Measurements from ENCODE around the gene DCUN1D4. TPM values are rescaled to one million over a fixed set of nuclear protein-coding genes. Genes with fewer than 3 reads are reported as not detected.
"Not testable (repeated sequence)": the region's sequence is repeated elsewhere in the genome, so short reads cannot be mapped to it uniquely, and the experiment has no call there.

The DCUN1D4 gene
- polyA plus RNA-seq, 1 of the 3 experiments (the other 2 are of a cell fraction), result 42.9 TPM

GRCh38 chr4:51885363-51885762 is 42.4 kb downstream of the DCUN1D4 start:
- H3F3A ChIP-seq (replicated peaks; ENCODE audit: insufficient read depth), result peaks cover 5% of the 10 kb centered on the region
- peak; percentile 21 for DNase-seq
- H2AFZ ChIP-seq (ENCODE audit: low read depth), result no peak overlapping the region
- no peak overlapping the region for H3K27ac ChIP-seq (ENCODE audit: low read depth in 2 of 2, low read length in 1 of 2)
- H3K27me3 ChIP-seq (ENCODE audit: insufficient read depth), result no peaks in the 10 kb centered on the region
- H3K4me3 ChIP-seq (ENCODE audit: low read depth in 2 of 2, low read length in 1 of 2), result no peak overlapping the region
- TF ChIP-seq REST (IDR thresholded peaks at IDR 0.05; ENCODE audit: low read depth, low read length) (no peak), CTCF (IDR thresholded peaks at IDR 0.05) (peak; percentile 50), GABPA (IDR thresholded peaks at IDR 0.05; ENCODE audit: low read depth) (no peak), RAD21 (IDR thresholded peaks at IDR 0.05; ENCODE audit: low read length) (peak; percentile 26), SMC3 (IDR thresholded peaks at IDR 0.05; ENCODE audit: low read depth, low read length) (peak; percentile 27)
- peaks cover 61 to 65% of the 10 kb centered on the region in 2 experiments for H3K36me3 ChIP-seq (replicated peaks in 1 of 2; ENCODE audit: control insufficient read depth in 1 of 2, insufficient read depth in 2 of 2, low read length in 1 of 2)
- H3K9me3 ChIP-seq, result no peaks in the 10 kb centered on the region
- CTCF ChIA-PET, result interaction anchor here (1.4 to 2.8 kb wide), 3 partner anchors 11 to 54 kb away, joined by 3 to 18 read pairs (median 4); no protein-coding TSS in a partner anchor
- no peaks in the 10 kb centered on the region for H3K4me1 ChIP-seq (ENCODE audit: control insufficient read depth in 1 of 2, insufficient read depth in 2 of 2, low read depth in 1 of 2, low read length in 1 of 2)
- no peak overlapping the region for H3K9ac ChIP-seq
- H3K9me2 ChIP-seq, result no peaks in the 10 kb centered on the region
- H4K20me1 ChIP-seq (ENCODE audit: insufficient read depth), result no peaks in the 10 kb centered on the region
- H3K4me2 ChIP-seq, result no peak overlapping the region
- WGBS (ENCODE audit: low lambda C conversion rate), result 82% methylated on average over 5 of the region's 5 CpGs
- H3K79me2 ChIP-seq (ENCODE audit: insufficient read depth), result no peaks in the 10 kb centered on the region; the same call in 1 of the 2 replicates
- POLR2A ChIA-PET, result no interaction called here

GRCh38 chr4:51890760-51891159 is 47.8 kb downstream of the DCUN1D4 start:
- no peaks in the 10 kb centered on the region for H3K9me2 ChIP-seq
- no peak overlapping the region for H3K4me3 ChIP-seq (ENCODE audit: low read depth in 2 of 2, low read length in 1 of 2)
- no peak for TF ChIP-seq MAX (IDR thresholded peaks at IDR 0.05; ENCODE audit: low read depth)
- no peaks in the 10 kb centered on the region for H4K20me1 ChIP-seq (ENCODE audit: insufficient read depth)
- no peaks in the 10 kb centered on the region for H3K27me3 ChIP-seq (ENCODE audit: insufficient read depth)
- POLR2A ChIA-PET, result no interaction called here
- H3F3A ChIP-seq (replicated peaks; ENCODE audit: insufficient read depth), result peaks cover 14% of the 10 kb centered on the region
- DNase-seq, result no peak
- peaks cover 47 to 54% of the 10 kb centered on the region in 2 experiments for H3K36me3 ChIP-seq (replicated peaks in 1 of 2; ENCODE audit: control insufficient read depth in 1 of 2, insufficient read depth in 2 of 2, low read length in 1 of 2)
- WGBS (ENCODE audit: low lambda C conversion rate), result 100% methylated on average over 1 of the region's 1 CpG
- CTCF ChIA-PET, result interaction anchor here (1.9 kb wide), 1 partner anchor 20 kb away, joined by 5 read pairs; no protein-coding TSS in a partner anchor
- H3K79me2 ChIP-seq (ENCODE audit: insufficient read depth), result no peaks in the 10 kb centered on the region
- peaks cover 0 to 5% of the 10 kb centered on the region in 2 experiments; a peak in 2 of 4 replicates for H3K4me1 ChIP-seq (ENCODE audit: control insufficient read depth in 1 of 2, insufficient read depth in 2 of 2, low read depth in 1 of 2, low read length in 1 of 2)
- H3K4me2 ChIP-seq, result no peak overlapping the region
- H3K9ac ChIP-seq, result no peak overlapping the region
- H2AFZ ChIP-seq (ENCODE audit: low read depth), result no peak overlapping the region
- H3K9me3 ChIP-seq, result no peaks in the 10 kb centered on the region
- H3K27ac ChIP-seq (ENCODE audit: low read depth in 2 of 2, low read length in 1 of 2), result no peak overlapping the region

- H3K79me2 ChIP-seq (ENCODE audit: insufficient read depth); DNase-seq; H3K9me2 ChIP-seq; H3K4me2 ChIP-seq; H3K9ac ChIP-seq; H3K4me3 ChIP-seq (ENCODE audit: low read depth in 2 of 2, low read length in 1 of 2); H2AFZ ChIP-seq (ENCODE audit: low read depth); POLR2A ChIA-PET; H3K27ac ChIP-seq (ENCODE audit: low read depth in 2 of 2, low read length in 1 of 2); H3K4me1 ChIP-seq (ENCODE audit: control insufficient read depth in 1 of 2, insufficient read depth in 2 of 2, low read depth in 1 of 2, low read length in 1 of 2); H4K20me1 ChIP-seq (ENCODE audit: insufficient read depth); H3K27me3 ChIP-seq (ENCODE audit: insufficient read depth); H3K9me3 ChIP-seq: not testable (repeated sequence)
- 96% methylated on average over 16 of the region's 16 CpGs for WGBS (ENCODE audit: low lambda C conversion rate)
- peaks cover 44 to 49% of the 10 kb centered on the region in 2 experiments for H3K36me3 ChIP-seq (replicated peaks in 1 of 2; ENCODE audit: control insufficient read depth in 1 of 2, insufficient read depth in 2 of 2, low read length in 1 of 2)
- peaks cover 14% of the 10 kb centered on the region for H3F3A ChIP-seq (replicated peaks; ENCODE audit: insufficient read depth)
- CTCF ChIA-PET, result interaction anchor here (1.2 kb wide), 1 partner anchor 89 kb away, joined by 3 read pairs; no protein-coding TSS in a partner anchor
These were observed 50.4 kb downstream of the DCUN1D4 start for GRCh38 chr4:51893402-51893801.
